Neutrophil (primary cell): ENCODE results near the gene IFFO2.

Source experiments
- H3K27ac ChIP-seq: fragments of 200-600 bp; sonication (generic); 2 replicates; pipeline ENCODE4 v1.5.1; 2016; ENCODE audit warnings: mild to moderate bottlenecking, moderate library complexity
- H3K27me3 ChIP-seq: fragments of 200-600 bp; sonication (generic); 2 replicates; pipeline ENCODE4 v1.6.0; 2016; ENCODE audit warnings: mild to moderate bottlenecking
- H3K36me3 ChIP-seq: fragments of 200-600 bp; sonication (generic); 2 replicates; pipeline ENCODE4 v1.5.1; 2017
- H3K4me1 ChIP-seq, 2 experiments: fragments of 200-600 bp in 1 of 2; sonication (generic) in 1 of 2; 1 replicate in 1 of 2; 2 replicates in 1 of 2; pipeline versions ENCODE4 v1.5.1 to v1.6.1; 2013 to 2016; ENCODE audit warnings: low read depth in 1 of 2, low read length in 1 of 2, mild to moderate bottlenecking in 1 of 2, moderate library complexity in 1 of 2; ENCODE audit not compliant: control insufficient read depth in 1 of 2, insufficient read depth in 1 of 2
- H3K4me3 ChIP-seq, 2 experiments: fragments of 200-600 bp in 1 of 2; sonication (generic) in 1 of 2; 1 replicate in 1 of 2; 2 replicates in 1 of 2; pipeline ENCODE4 v1.5.1; 2013 to 2016; ENCODE audit warnings: low read depth in 1 of 2, low read length in 1 of 2, mild to moderate bottlenecking in 1 of 2, moderate library complexity in 1 of 2
- H3K9me3 ChIP-seq: fragments of 200-600 bp; sonication (generic); 2 replicates; pipeline ENCODE4 v1.5.1; 2016
- CTCF ChIP-seq: fragments of 200-600 bp; sonication (generic); IDR thresholded peaks from 2 replicates; pipeline ENCODE4 v1.5.1; 2016; ENCODE audit warnings: antibody characterized with exemption

The IFFO2 gene

DNA sequence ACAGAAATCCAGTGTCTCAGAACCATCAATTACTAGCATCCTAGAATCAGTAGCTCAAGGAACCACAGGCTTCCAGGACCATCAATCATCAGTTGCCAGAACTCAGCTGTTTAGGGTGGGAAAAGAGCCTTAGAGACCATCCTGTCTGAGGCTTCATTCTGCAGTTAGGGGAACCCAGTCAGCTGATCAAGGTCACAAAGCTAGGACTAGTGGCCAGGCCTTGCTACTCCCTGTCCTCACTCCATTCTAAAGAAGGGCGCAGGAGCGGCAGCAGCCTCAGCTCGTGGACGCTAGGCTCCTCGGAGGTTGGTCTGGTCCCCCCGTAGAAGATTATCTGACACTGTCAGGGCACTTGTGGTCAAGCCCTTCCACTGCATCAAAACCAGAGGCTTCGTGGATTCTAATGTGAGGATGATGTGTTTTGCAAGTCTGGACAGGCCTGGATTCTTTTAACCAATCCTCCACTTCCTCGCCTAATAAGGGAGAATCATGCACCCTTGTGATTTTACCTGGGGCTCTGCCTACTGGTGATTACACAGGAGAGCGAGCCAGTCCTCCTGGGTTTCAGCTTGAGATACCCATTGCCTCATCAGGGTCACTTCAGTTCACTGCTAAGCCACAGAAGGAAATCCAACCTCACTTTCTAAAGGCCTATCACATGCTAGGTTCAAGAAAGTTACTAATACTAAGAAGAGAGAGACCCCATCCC is 41.7 kb upstream of the IFFO2 start:
- no peak for TF ChIP-seq CTCF
- Histone ChIP-seq H3K27me3 (peaks cover 19% of the 10 kb centered on the region), H3K36me3 (no peaks in the 10 kb centered on the region), H3K9me3 (no peaks in the 10 kb centered on the region), H3K27ac (no peak overlapping the region), H3K4me3 (no peak overlapping the region), H3K4me1 (no peaks in the 10 kb centered on the region)

DNA sequence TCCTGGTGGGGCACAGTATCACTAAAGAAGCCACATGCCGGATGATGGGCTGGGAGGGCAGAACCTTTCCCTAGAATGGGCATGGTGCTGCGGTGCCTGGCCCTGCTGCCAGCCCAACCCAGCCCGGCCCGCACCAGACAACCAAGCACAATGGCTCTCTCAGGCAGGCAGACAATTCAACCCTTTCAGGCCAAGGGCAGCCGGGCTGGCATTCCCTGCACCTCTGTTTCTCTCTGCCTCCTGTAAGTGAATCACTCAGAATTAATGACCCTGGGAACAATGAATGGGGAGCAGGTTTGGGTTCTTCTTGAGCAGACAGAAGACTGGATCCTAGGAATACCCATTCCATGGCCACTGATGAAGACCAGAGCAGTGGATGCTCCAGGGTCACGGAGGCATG is 41.0 kb upstream of the IFFO2 start:
- Histone ChIP-seq H3K4me1 (no peaks in the 10 kb centered on the region), H3K27ac (no peak overlapping the region), H3K4me3 (no peak overlapping the region), H3K9me3 (no peaks in the 10 kb centered on the region), H3K27me3 (peaks cover 22% of the 10 kb centered on the region), H3K36me3 (no peaks in the 10 kb centered on the region)
- TF ChIP-seq CTCF = no peak

DNA sequence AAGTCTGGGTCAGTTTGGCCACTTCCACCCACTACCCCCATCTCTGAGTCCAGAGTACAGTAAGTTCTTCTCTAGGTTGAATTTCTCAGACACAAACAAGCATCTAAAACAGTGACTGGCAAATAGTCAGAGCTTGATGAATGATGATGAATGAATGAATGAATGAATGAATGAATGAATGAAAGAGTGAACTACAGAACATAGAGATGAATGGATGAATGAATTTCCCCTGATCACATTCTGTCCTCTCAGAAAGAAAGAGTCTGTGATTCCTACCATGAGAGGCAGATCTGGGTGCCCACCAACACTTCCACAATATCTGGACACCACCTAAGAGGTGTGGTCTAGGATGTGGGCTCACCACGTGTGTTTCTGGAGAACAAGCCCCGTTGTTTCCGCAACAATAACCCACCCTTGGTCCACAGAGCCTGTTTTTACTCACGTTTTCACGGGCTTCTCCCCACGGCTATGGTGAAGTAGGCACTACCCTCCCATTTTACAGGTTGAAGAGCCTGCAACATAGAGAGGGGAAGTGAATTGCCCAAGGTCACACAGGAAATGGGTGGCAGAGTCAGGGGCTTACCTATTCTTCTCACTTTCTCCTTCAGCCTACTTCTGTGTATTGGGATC is 40.2 kb upstream of the IFFO2 start:
- Histone ChIP-seq H3K36me3 (no peaks in the 10 kb centered on the region), H3K4me3 (no peak overlapping the region), H3K4me1 (no peaks in the 10 kb centered on the region), H3K27ac (no peak overlapping the region), H3K27me3 (peaks cover 25% of the 10 kb centered on the region), H3K9me3 (no peaks in the 10 kb centered on the region)
- TF ChIP-seq CTCF = no peak

- Histone ChIP-seq H3K4me1 (no peaks in the 10 kb centered on the region), H3K27ac (no peak overlapping the region), H3K9me3 (no peaks in the 10 kb centered on the region), H3K4me3 (no peak overlapping the region), H3K36me3 (no peaks in the 10 kb centered on the region), H3K27me3 (peaks cover 27% of the 10 kb centered on the region)
- TF ChIP-seq CTCF = no peak
These were observed 37.9 kb upstream of the IFFO2 start for GRCh38 chr1:18994381-18994780.

GRCh38 chr1:18992646-18993045 is 36.2 kb upstream of the IFFO2 start:
- Histone ChIP-seq H3K36me3 (no peaks in the 10 kb centered on the region), H3K4me1 (no peaks in the 10 kb centered on the region), H3K27me3 (peaks cover 27% of the 10 kb centered on the region), H3K4me3 (no peak overlapping the region), H3K9me3 (no peaks in the 10 kb centered on the region), H3K27ac (no peak overlapping the region)
- no peak for TF ChIP-seq CTCF
